ENCODE data around the gene OR51B4. TPM values are rescaled to one million over a fixed set of nuclear protein-coding genes. Genes with fewer than 3 reads are reported as not detected.
A peak's percentile ranks its signal among the peaks of the same experiment; 100 is the strongest.

The OR51B4 gene
- total and polyA plus RNA-seq, 9 of the 15 experiments (the other 6 are each of a cell fraction or from before 2014, with no cell fraction given): 17.1 to 64.6 (median 39.9) TPM

GRCh38 chr11:5288108-5288905 is 13.4 kb downstream of the OR51B4 start (continued):
- TF ChIP-seq TCF3 (CRISPR knock-in tag; IDR thresholded peaks at IDR 0.05): peak; percentile 96
- TF ChIP-seq NR2C2 (CRISPR knock-in tag; IDR thresholded peaks at IDR 0.05): no peak
- TF ChIP-seq NR2C2 (tag; IDR thresholded peaks at IDR 0.05): peak; percentile 48; the same call in 1 of the 2 replicates
- peak in 1 of 2 experiments; percentile 89; a peak in 2 of 4 replicates for TF ChIP-seq ZMIZ1 (IDR thresholded peaks at IDR 0.05; ENCODE audit: low read depth in 2 of 2, low read length in 2 of 2)
- peak; percentile 28 to 31; a peak in 3 of 4 replicates for TF ChIP-seq RAD21 (CRISPR knock-in tag; conservative IDR thresholded peaks at IDR 0.05 in 1 of 2, IDR thresholded peaks at IDR 0.05 in 1 of 2)
- TF ChIP-seq CREB1 (IDR thresholded peaks at IDR 0.05): peak; percentile 31; the same call in 1 of the 2 replicates
- TF ChIP-seq CREB1 (CRISPR knock-in tag; IDR thresholded peaks at IDR 0.05): no peak
- no peak for TF ChIP-seq HIVEP1 (CRISPR knock-in tag; IDR thresholded peaks at IDR 0.05)
- TF ChIP-seq, protein P1, sequence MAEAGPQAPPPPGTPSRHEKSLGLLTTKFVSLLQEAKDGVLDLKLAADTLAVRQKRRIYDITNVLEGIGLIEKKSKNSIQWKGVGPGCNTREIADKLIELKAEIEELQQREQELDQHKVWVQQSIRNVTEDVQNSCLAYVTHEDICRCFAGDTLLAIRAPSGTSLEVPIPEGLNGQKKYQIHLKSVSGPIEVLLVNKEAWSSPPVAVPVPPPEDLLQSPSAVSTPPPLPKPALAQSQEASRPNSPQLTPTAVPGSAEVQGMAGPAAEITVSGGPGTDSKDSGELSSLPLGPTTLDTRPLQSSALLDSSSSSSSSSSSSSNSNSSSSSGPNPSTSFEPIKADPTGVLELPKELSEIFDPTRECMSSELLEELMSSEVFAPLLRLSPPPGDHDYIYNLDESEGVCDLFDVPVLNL (CRISPR knock-in tag; IDR thresholded peaks at IDR 0.05; ENCODE audit: low read depth): no peak
- TF ChIP-seq SNAPC5 (CRISPR knock-in tag; IDR thresholded peaks at IDR 0.05): no peak
- TF ChIP-seq MXI1 (IDR thresholded peaks at IDR 0.05; ENCODE audit: low read depth, low read length): peak; percentile 15; the same call in 1 of the 2 replicates
- TF ChIP-seq, protein P2, sequence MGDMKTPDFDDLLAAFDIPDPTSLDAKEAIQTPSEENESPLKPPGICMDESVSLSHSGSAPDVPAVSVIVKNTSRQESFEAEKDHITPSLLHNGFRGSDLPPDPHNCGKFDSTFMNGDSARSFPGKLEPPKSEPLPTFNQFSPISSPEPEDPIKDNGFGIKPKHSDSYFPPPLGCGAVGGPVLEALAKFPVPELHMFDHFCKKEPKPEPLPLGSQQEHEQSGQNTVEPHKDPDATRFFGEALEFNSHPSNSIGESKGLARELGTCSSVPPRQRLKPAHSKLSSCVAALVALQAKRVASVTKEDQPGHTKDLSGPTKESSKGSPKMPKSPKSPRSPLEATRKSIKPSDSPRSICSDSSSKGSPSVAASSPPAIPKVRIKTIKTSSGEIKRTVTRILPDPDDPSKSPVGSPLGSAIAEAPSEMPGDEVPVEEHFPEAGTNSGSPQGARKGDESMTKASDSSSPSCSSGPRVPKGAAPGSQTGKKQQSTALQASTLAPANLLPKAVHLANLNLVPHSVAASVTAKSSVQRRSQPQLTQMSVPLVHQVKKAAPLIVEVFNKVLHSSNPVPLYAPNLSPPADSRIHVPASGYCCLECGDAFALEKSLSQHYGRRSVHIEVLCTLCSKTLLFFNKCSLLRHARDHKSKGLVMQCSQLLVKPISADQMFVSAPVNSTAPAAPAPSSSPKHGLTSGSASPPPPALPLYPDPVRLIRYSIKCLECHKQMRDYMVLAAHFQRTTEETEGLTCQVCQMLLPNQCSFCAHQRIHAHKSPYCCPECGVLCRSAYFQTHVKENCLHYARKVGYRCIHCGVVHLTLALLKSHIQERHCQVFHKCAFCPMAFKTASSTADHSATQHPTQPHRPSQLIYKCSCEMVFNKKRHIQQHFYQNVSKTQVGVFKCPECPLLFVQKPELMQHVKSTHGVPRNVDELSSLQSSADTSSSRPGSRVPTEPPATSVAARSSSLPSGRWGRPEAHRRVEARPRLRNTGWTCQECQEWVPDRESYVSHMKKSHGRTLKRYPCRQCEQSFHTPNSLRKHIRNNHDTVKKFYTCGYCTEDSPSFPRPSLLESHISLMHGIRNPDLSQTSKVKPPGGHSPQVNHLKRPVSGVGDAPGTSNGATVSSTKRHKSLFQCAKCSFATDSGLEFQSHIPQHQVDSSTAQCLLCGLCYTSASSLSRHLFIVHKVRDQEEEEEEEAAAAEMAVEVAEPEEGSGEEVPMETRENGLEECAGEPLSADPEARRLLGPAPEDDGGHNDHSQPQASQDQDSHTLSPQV (IDR thresholded peaks at IDR 0.05): peak; percentile 95
- TF ChIP-seq KLF16 (IDR thresholded peaks at IDR 0.05): peak; percentile 79; the same call in 1 of the 2 replicates
- peak; percentile 91 for TF ChIP-seq CBFA2T2 (conservative IDR thresholded peaks at IDR 0.05)
- peak; percentile 50 for TF ChIP-seq EGR1 (conservative IDR thresholded peaks at IDR 0.05)
- peak; percentile 77 for TF ChIP-seq NFIC (IDR thresholded peaks at IDR 0.05)
- TF ChIP-seq ZBTB7A (IDR thresholded peaks at IDR 0.05; ENCODE audit: borderline replicate concordance, control insufficient read depth, low read depth, low read length): no peak
- no peak for TF ChIP-seq SAFB (IDR thresholded peaks at IDR 0.05; ENCODE audit: borderline replicate concordance, low read depth, low read length)
- TF ChIP-seq ZNF165 (CRISPR knock-in tag; IDR thresholded peaks at IDR 0.05; ENCODE audit: borderline replicate concordance): no peak
